SK-N-MC (cell line): ENCODE data around the gene SCARB2.

Experiments
- FOXP2 ChIP-seq: optimal IDR thresholded peaks from 2 replicates; pipeline ENCODE3; 2011; ENCODE audit warnings: mild to moderate bottlenecking, moderate library complexity; ENCODE audit not compliant: insufficient read depth; ENCODE audit errors: extremely low read length, control extremely low read depth
- POLR2AphosphoS5 ChIP-seq: IDR thresholded peaks from 2 replicates; pipeline ENCODE4 v1.6.1; 2012; ENCODE audit warnings: mild to moderate bottlenecking, low read depth, low read length, borderline replicate concordance

DNA sequence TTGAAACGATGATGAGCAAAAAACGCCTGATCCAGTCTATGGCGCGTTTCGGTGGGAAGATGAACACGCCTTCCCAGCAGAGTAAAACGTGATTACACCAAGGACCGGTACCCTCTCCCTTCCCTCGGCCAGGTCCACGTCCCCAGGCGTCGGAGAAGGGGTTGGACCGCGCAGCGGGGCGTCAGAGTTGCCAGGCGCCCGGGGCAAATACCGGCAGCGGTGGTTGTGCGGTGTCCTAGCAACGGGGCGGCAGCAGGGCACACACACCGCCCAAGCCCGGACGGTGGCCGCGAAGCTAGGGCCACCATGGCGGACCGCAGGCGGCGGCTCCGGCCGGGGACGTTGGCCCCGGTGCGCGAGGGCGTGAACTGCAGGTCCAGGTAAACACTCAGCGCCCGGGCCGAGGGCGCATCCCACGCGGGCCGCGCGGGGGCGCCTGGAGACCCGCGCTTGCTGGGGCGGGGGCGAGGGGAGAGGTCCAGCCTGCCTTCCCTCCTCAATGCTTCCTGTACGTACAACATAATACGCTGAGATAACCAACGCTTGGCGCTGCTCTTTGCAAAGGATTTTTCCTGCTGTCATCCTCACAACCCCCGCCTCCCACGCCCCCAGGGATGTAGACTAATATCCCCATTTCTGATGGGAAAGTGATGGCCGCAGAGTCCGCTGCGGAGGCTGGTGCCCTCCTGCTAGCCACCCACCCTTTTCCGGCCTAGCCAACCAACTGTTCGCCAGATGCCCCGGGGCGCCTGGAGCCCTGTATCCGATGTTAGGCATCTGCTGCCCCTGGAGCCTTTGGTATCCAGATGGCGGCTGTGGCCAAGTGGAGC lies 38.0 kb upstream of the SCARB2 start, which contains the start of gene FAM47E:
- no peak for TF ChIP-seq FOXP2
- no peak for TF ChIP-seq POLR2AphosphoS5
